ENCODE results near the gene FASLG.
A peak's percentile ranks its signal among the peaks of the same experiment; 100 is the strongest.
"Not testable (repeated sequence)": the region's sequence is repeated elsewhere in the genome, so short reads cannot be mapped to it uniquely, and the experiment has no call there.

Gene FASLG

DNA sequence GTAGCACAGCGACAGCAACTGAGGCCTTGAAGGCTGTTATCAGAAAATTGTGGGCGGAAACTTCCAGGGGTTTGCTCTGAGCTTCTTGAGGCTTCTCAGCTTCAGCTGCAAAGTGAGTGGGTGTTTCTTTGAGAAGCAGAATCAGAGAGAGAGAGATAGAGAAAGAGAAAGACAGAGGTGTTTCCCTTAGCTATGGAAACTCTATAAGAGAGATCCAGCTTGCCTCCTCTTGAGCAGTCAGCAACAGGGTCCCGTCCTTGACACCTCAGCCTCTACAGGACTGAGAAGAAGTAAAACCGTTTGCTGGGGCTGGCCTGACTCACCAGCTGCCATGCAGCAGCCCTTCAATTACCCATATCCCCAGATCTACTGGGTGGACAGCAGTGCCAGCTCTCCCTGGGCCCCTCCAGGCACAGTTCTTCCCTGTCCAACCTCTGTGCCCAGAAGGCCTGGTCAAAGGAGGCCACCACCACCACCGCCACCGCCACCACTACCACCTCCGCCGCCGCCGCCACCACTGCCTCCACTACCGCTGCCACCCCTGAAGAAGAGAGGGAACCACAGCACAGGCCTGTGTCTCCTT is at the start of gene FASLG:
FASLG (plus strand) TSS at position 233 of the 583 bp plus-strand sequence; CDS start at position 332, 99 bp downstream.
- FAIRE-seq (no peak), DNase-seq (ENCODE audit: insufficient read length, low spot score) (no peak)
- TF ChIP-seq POLR2A (IDR thresholded peaks at IDR 0.05; ENCODE audit: low read depth, low read length) = no peak

GRCh38 chr1:172609528-172609927 is 49.4 kb upstream of the FASLG start:
- DNase-seq (ENCODE audit: insufficient read length, low spot score) (no peak), FAIRE-seq (peak; percentile 84)
- no peak for TF ChIP-seq POLR2A (IDR thresholded peaks at IDR 0.05; ENCODE audit: low read depth, low read length)

DNA sequence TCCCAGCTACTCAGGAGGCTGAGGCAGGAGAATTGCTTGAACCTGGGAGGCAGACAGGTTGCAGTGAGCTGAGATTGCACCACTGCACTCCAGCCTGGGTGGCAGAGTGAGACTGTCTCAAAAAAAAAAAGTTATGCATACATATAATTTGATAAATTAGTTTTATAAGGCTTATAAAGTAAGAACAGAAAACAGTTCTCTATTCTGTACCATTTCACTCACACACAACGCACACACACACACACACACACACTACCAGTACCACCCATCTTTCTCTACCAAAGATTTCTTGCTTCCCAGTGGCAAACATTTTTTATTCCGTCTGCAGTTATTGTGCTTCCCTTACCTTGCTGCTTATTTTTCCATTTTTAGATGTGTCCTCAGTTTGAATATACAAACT is 46.4 kb upstream of the FASLG start:
- no peak for DNase-seq (ENCODE audit: insufficient read length, low spot score)
- no peak for FAIRE-seq
- TF ChIP-seq POLR2A (IDR thresholded peaks at IDR 0.05; ENCODE audit: low read depth, low read length) = no peak

DNA sequence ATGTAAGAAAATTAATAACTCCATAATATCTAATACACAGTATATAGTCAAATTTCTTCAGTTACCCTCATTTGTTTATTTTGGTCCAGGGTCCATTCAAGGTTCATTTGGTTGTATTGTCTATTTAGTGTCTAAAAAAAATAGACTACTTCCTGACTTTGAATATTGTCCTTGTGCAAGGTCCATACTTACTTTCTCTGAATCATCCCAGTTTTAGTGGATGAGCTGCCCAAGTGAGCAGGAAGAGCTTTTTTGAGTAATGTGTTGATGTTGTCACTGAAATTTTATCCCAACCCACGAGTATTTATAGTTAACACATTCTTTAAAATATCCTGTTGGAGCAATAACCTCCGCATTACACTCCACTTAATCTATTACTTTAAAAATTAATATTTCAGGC is 45.6 kb upstream of the FASLG start:
- no peak for DNase-seq (ENCODE audit: insufficient read length, low spot score)
- FAIRE-seq = no peak

GRCh38 chr1:172616195-172616594 is 42.7 kb upstream of the FASLG start:
- DNase-seq (ENCODE audit: insufficient read length, low spot score) (no peak), FAIRE-seq (no peak)
- TF ChIP-seq POLR2A (IDR thresholded peaks at IDR 0.05; ENCODE audit: low read depth, low read length) = no peak

More for the DNA sequence above, 45.6 kb upstream of the FASLG start:
- no peak for TF ChIP-seq POLR2A (IDR thresholded peaks at IDR 0.05; ENCODE audit: low read depth, low read length)

- DNase-seq (ENCODE audit: insufficient read length, low spot score) (no peak), FAIRE-seq (no peak)
- TF ChIP-seq POLR2A (IDR thresholded peaks at IDR 0.05; ENCODE audit: low read depth, low read length) = no peak
Observed at GRCh38 chr1:172616636-172617035, 42.3 kb upstream of the FASLG start.

DNA sequence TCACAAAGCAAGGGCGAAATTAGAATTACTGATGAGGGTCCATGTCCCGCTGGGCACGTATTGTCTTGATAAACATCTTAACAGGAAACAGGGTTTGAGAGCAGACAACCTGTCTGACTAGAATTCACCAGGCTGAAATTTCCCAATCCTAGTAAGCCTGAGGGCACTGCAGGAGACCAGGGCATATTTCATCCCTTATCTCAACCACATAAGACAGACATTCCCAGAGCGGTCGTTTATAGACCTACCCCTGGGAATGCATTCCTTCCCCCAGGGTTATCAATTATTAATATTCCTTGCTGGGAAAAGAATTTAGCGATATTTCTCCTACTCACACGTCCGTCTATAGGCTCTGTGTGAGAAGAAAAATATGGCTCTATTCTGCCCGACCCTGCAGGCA is 38.3 kb upstream of the FASLG start:
- not testable (repeated sequence) for FAIRE-seq; DNase-seq (ENCODE audit: insufficient read length, low spot score)

GRCh38 chr1:172622541-172622940 is 36.4 kb upstream of the FASLG start:
- no peak for FAIRE-seq

DNA sequence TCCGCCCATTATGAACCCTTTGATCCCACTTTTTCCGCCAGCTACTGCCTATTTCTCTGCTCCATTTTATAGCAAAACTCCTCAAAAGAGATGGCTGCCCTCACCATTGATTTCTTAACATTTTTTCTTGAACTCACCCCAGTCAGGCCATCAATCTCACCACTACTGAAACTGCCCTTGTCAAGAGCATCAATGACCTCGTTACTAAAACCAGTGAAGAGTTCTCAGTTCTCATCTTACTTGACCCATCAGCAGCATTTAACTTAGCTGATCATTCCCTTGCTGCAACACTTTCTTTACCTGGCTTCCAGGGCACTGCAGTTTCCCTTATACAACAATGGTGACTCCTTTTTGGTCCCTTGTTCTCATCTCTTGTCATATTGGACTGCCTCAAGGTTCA is 35.2 kb upstream of the FASLG start:
- FAIRE-seq (no peak), DNase-seq (ENCODE audit: insufficient read length, low spot score) (no peak)
- no peak for TF ChIP-seq POLR2A (IDR thresholded peaks at IDR 0.05; ENCODE audit: low read depth, low read length)

More at GRCh38 chr1:172622541-172622940, 36.4 kb upstream of the FASLG start:
- TF ChIP-seq POLR2A (IDR thresholded peaks at IDR 0.05; ENCODE audit: low read depth, low read length) = no peak
- no peak for DNase-seq (ENCODE audit: insufficient read length, low spot score)

- TF ChIP-seq POLR2A (IDR thresholded peaks at IDR 0.05; ENCODE audit: low read depth, low read length) = no peak
- no peak for FAIRE-seq
- no peak for DNase-seq (ENCODE audit: insufficient read length, low spot score)
Observed at GRCh38 chr1:172626845-172627244, 32.1 kb upstream of the FASLG start.

DNA sequence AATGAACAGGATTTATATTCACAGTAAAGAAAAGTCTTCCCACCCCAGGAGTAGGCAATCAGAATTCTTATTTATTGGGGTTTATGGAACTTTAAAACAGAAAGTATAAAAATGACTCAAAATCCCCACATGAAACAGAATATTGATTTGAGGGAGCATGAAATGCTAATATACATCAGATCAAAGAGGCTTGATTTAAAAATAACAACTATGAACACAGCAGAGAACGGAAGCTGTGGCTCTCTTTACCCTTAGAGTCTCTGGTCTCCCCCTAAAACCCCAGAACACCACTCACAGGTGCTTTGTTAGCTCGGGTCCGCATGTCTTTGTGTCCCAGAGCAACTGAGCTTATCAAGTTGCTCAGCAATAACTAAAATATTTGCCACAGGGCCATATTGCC is 31.2 kb upstream of the FASLG start:
- no peak for TF ChIP-seq POLR2A (IDR thresholded peaks at IDR 0.05; ENCODE audit: low read depth, low read length)

DNA sequence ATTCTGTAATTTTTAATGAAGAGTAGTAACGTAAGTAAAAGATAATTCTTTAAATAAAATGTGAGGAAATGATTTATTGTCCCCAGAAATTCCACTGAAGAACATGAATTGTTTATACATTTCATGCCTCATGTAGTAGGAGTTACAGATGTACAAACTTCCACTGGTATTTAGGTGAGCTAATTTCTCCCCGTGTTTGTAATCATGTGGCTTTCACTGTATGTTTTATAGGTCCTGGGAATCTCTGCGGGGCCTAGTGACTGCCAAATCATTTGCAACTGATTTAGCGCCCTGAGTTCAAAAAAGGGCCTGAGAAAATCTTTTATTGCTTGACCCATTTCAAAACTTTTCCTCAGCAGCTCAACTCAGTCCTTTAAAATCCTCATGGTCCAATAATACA is 30.5 kb upstream of the FASLG start:
- DNase-seq (ENCODE audit: insufficient read length, low spot score) (no peak), FAIRE-seq (no peak)

More for the DNA sequence above, 31.2 kb upstream of the FASLG start:
- no peak for DNase-seq (ENCODE audit: insufficient read length, low spot score)
- FAIRE-seq = no peak

DNA sequence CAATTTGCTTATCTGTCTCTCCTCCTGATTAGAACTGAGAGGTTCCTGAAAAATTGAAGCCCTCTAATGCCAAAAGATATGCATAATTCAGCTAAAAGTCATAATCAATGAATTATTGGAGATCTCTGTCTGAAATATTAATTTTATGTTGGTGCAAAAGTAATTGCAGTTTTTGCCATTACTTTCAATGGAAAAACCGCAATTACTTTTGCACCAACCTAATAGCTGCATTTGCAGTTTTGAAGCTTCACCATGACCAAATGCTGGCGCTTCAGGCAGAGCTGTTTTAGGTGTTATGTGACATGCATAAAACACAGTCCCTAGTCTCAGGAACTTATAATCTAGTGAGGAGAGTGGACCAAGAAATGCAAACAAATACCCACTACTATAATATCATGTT is 29.7 kb upstream of the FASLG start:
- no peak for FAIRE-seq
- TF ChIP-seq POLR2A (IDR thresholded peaks at IDR 0.05; ENCODE audit: low read depth, low read length) = no peak
- no peak for DNase-seq (ENCODE audit: insufficient read length, low spot score)

More for the DNA sequence above, 30.5 kb upstream of the FASLG start:
- TF ChIP-seq POLR2A (IDR thresholded peaks at IDR 0.05; ENCODE audit: low read depth, low read length) = no peak

- DNase-seq (ENCODE audit: insufficient read length, low spot score) (no peak), FAIRE-seq (no peak)
- TF ChIP-seq POLR2A (IDR thresholded peaks at IDR 0.05; ENCODE audit: low read depth, low read length) = no peak
Observed at GRCh38 chr1:172629638-172630037, 29.3 kb upstream of the FASLG start.

DNA sequence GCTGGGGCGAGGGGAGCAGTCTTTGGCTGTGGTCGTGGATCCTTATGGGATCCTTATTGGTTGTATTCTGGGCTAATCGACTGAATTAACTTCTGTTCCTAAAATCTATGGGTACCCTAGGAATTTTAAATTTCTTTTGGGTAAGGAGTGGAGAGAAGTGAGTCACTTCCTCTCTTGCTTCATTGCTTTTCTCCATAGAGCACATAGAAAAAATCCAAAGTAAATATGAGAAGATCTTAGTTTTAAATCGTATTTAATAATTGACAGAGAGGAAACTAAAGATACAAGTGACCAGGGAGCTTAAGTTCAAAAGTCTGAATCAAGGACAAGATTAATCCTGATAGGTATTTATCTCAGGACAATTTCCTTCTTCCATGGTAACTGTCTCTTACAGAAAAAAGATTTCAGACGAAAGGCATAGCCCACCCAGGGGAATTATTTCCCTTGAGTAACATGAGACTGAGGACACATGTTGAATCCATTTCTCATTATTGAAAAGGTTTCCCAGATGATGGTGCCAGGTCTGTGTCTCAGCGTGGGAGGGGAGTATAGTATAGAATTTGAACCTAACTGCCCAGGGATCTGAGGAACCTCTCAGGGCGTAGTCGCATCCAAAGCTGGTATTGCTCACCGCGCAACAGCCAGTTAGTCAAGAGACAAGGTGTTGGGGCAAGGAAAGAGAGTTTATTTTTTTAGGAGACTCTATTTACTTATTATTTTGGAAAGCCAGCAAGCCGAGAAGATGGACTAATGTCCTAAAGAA is 28.7 kb upstream of the FASLG start:
- DNase-seq (ENCODE audit: insufficient read length, low spot score) = no peak
- no peak for TF ChIP-seq POLR2A (IDR thresholded peaks at IDR 0.05; ENCODE audit: low read depth, low read length)
- no peak for FAIRE-seq
